OCI-LY1 (cell line): ENCODE results near the gene SOBP.

Experiments
- EZH2 ChIP-seq: fragments of 200-600 bp; sonication (generic), shearing (Covaris generic); IDR thresholded peaks from 2 replicates; pipeline ENCODE4 v1.8.0; 2017; ENCODE audit warnings: borderline replicate concordance, mixed run types, mild to moderate bottlenecking, antibody characterized with exemption, low read length, moderate library complexity, mixed read lengths
- TF ChIP-seq, protein P1 (sequence below): fragments of 200-600 bp; sonication (generic), shearing (Covaris generic); IDR thresholded peaks from 2 replicates; pipeline ENCODE4 v1.5.1; 2017; ENCODE audit warnings: mild to moderate bottlenecking, antibody characterized with exemption, low read length, moderate library complexity, mixed read lengths

DNA sequence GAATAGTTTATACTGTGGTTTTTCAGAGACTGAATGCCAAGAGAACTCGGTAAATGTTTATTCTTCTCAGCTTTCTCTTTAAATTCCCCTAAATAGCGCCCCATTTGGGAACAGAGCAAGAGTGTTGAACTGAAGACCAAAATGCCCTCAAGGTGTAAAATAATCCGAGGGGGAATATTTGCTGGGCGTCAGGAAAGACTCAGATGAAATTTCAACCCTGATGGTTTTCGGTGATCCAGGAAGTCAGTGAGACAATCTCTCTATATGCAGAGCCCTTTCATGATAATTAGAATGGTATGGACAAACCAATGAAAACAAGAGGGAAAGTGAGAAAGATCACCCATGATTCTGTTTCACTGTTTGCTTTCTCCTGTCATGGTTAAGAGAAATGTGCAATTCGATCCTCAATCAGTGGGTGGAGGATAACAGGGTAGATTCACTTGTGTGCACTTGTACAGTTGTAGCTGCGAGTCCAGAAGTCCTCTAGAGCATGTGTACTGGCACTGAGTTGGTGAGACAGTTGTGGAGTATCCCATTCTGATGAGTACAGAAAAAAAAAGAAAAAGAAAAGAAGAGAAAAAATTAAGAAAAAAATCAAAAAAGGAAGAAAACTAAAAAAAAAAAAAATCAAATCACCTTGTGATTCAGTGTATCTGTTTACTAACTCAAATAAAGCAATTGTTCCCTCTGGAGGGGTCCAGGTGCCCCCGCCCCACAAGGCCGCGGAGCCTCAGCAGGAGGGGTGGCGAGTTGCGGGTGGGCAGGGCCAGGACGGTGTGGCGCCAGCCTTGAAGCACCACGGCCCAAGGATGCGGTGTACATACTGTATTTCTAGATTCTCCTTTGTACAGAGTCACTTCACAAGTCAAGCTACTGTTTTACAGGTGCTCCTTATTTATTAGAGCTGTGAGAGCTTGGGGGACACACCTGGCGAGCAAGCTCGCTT lies 169.3 kb downstream of the SOBP start:
- TF ChIP-seq, protein P1, sequence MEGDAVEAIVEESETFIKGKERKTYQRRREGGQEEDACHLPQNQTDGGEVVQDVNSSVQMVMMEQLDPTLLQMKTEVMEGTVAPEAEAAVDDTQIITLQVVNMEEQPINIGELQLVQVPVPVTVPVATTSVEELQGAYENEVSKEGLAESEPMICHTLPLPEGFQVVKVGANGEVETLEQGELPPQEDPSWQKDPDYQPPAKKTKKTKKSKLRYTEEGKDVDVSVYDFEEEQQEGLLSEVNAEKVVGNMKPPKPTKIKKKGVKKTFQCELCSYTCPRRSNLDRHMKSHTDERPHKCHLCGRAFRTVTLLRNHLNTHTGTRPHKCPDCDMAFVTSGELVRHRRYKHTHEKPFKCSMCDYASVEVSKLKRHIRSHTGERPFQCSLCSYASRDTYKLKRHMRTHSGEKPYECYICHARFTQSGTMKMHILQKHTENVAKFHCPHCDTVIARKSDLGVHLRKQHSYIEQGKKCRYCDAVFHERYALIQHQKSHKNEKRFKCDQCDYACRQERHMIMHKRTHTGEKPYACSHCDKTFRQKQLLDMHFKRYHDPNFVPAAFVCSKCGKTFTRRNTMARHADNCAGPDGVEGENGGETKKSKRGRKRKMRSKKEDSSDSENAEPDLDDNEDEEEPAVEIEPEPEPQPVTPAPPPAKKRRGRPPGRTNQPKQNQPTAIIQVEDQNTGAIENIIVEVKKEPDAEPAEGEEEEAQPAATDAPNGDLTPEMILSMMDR: no peak
- TF ChIP-seq EZH2: no peak
